Fibroblast of the conjunctiva (primary cell): ENCODE measurements around the gene TREH.

Source experiments
- DNase-seq: peaks from one replicate; pipeline ENCODE4 v3.0.0-alpha.2; 2010; ENCODE audit warnings: low read depth

TREH gene

DNA sequence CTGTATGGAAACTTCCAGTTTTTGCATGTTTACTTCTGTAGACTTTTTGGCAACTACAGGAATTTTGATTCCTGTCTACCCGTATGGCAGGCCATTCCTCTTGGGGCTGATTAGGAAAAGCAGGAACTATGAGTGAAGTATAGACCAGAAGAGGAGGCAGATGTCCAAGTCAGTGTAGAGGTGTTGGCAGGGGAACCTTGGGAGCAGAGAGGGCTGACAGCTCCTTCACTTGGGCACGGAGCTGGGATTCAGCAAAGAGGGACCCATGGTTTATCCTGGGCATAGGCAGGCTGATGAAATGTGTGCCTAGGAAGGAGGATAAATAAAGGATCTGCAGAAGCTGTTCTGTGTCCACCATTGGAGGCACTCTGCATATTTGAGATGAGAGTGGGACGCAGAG is 33.1 kb downstream of the TREH start:
- no peak for DNase-seq

DNA sequence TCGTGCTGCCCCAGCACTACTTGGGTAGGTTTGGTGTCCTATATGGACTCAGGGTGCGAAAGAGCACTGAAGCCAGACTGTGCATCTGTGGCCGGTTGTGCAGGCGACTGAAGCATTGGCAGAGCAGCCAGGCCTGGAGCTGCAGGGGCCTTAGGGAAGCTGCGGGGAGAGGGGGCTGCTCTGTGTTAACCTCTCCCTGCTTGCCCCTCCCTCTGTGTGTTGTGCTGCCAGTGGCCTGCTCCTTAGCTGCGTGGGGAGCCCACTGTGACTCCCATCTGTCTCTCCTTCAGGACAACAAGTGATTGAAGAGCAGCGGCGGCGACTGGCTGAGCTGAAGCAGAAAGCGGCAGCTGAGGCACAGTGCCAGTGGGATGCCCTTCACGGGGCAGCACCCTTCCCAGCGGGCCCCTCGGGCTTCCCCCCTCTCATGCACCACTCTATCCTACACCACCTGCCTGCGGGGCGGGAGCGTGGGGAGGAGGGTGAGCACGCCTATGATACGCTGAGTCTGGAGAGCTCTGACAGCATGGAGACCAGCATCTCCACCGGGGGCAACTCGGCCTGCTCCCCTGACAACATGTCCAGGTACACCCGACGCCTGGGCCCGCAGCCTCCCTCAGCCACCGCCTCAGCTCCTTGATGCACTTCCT is 34.3 kb downstream of the TREH start:
- DNase-seq: no peak

DNA sequence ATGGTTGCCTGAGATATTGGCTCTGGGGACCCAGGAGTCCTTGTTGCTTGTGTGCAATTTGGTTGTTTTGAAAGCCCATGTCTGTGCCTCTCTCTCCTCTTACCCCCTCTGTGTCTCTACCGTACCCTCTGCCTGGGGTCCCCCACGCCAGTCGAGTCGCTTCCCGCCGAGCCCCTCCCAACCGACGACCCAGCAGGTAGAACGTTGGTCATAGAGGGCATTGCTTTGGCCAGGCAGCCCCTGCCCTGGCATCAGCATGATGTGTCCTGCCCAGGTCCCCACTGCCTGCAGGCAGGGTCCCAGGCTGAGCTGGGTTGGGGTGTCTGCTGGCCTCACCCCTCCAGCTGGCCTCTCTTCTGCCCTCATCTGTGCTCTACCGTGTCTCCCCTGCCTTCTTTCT is 35.0 kb downstream of the TREH start:
- no peak for DNase-seq

DNA sequence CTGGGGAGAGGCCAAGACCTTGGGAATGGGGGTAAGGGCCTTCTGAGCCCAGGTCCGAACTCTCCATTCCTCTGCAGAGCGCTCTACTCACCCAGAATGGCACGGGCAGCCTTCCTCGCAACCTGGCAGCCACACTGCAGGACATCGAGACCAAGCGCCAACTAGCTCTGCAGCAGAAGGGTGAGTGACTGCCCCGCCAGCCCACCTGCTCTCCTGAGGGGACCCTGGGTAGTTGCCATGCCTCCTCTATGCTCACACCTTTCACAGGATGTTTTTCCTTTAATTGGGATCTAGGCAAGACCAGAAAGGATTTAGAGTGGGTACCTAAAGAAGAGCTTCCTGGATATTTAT is 35.5 kb downstream of the TREH start:
- DNase-seq: no peak

DNA sequence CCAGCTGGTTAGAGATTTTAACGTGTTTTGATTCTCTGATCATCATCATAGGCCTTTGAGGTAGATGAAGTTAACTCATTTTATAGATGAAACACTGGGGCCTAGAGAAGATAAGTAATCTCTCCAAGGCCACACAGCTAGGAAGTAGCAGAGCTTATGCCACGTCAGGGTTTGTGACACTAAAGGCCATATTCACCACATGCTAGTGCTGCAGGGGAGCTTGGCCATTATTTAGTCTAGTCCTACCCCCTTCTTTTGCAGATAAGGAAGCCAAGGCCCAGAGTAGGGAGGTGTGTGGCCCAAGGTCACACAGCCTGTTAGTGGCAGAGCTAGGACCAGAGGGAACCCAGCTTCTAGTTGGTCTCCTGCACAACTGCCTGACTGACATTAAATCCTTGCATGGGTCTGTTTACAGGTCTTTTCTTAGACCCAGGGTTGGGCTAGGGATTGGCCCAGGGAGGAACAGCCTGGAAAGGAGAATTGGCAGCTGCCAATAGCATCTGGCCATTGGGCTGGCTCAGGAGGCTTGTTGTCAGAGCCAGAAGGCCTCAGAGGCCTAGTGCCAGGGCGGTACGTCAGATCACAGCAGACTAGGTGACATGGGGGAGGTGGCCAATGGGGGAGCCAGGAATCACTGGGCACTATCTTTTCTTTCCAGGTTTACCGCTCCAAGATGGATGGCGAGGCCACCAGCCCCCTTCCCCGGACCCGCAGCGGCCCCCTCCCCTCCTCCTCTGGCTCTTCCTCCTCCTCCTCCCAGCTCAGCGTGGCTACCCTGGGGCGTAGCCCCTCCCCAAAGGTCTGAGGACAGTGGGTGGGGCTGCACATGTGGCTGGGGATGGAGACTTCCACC is 36.1 kb downstream of the TREH start:
- no peak for DNase-seq

DNA sequence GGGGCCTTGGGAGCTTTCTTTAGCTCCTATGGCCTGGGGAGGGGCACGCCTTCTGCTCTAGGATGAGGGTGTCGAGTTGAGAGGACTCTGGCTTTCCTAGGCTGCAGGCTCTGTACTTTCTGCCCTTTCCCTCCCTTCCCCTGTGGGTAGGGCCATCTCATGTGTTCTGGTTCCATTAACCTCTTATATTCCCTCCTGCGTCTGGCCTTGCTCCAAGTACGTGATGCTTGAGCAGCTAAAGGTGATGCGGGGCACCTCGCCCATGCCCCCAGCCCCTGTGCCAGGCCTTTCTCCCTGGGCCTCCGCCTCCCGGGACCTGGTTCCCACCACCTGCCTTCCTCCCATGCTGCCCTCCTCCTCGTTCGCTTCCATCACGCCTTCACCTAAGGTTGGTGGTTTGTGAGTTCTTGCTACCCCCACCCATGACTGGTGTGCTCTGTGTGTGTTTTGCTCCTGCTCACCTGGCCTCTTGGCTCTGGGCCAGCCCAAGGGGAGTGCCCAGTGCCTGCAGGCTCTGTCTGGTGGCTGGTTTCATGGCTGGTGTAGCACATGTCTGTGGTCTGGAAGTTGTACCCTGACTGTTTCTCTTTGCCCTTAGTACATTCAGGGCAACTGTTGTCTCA is 37.9 kb downstream of the TREH start:
- DNase-seq: no peak

DNA sequence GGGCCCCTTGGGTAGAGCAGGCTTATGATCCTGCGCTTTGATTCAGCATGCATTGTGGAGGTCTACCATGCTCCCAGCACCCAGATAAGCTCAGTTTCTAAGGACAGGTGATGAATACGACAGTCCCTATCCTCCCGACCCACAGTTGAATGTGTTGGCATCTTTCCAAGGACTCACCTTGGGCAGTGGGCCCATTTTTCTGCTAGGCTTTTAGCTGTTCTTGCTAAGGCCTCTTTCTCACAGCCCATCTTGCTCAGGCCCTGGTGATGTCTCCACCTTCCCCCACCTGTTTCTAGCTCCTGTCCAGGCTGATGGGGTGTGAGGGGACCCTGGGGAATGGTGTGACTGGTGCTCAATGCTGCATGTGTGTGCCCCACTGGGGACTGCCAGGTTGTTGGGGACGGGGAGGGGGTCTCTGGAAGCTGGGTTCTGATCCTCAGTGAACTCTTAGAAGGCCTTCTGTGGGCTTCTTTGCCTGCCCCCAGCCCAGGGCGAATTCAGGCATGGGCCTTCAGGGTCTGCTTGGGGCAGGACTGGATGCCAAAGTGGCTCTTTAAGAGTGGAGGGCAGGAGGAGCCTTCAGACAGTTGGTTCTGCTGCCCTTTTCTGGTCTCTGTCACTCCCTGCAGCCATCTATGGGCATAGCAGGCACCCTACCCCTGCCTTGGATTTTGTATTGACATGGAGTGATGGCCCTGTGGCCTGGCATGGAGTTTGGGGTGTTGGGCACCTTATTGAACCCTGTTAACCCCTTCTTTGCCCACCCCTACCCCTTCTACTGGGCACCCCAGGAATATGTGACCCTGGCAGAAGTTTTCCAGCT is 38.9 kb downstream of the TREH start:
- no peak for DNase-seq

DNA sequence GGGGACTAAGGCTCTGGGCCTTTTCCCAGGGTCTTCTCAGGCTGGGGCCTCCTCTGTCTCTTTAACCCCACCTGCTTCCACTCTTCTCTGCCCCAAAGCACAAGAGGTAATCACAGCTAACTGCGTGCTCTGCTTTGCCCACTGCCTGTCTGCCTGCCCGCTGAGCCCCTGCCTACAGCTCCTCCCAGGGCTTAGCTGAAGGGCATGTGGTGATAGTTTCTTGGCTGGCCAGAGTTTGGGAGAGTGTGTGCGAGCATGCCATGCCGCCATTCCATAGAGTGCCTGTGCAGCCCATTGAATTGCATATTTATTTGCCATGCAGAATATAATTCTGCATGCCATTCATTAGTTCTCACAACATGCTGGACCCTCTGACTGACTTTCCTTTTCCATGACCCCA is 39.6 kb downstream of the TREH start:
- DNase-seq: no peak

DNA sequence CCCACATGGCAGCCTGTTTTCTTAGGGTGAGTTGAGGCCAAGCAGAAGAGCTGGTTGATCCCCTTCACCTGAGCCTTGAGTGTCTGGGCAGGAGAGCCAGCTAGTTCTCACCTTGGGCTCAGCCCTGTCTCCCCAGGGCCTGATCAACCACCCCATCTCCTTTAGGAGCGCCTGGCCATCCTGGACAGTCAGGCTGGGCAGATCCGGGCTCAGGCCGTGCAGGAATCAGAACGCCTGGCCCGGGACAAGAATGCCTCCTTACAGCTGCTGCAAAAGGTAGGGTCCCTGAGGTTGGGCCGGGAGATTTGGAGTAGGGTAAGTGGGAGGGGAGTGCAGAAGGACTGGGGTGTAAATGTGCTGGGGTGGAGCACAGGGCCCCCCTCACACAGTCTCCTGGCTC is 40.7 kb downstream of the TREH start:
- DNase-seq: no peak

DNA sequence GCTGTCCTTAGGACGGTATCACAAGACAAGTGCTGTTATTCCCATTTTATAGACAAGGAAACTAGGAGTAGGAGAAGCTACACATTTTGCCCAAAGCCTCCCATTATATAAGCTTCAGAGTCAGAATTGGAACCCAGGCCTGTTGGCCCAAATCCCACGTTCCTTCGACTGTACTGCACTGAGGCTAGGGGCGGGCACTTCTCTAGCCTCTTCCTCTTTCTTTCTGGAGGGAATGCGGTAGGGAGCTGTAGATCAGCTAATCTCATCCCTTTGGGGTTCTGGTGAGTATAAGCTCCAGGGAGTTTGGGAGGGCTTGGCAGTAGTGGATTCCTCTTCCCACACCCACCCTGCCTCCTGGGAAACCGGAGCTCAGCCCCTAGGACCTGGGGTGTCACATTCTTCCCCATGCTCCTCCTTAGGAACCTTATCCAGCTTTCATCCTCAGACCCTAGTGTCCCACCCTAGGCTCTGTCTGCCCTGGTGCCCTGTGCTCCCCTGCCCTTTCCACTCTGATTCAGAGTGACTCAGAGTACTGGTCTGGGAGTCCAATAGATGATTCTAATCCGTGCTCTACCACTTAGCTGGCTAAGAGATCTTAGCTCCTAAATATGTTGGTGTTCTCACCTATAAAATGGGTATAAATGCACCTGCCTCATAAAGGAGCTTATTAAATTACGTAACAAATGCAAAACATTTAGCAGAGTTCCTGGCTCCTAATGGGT is 42.7 kb downstream of the TREH start:
- DNase-seq: no peak

DNA sequence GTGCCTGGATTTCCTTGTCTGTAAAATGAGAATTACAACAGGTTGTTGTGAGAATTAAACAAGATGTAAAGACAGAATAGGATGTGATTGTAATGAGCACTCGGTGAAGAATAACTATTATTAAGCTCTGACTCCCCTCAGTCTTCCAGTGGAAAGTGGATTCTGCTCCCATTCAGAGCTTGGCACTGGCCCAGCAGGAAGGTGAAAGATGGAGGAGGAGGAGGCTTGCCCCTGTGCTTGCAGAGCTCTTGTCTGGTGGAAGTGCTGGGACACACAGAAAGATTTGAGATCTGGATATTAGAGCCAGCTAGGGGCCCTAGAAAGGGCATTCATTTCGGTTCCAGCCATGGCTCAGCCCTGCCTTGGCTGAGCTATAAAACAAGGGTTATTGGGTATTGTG is 43.8 kb downstream of the TREH start:
- DNase-seq: no peak

DNA sequence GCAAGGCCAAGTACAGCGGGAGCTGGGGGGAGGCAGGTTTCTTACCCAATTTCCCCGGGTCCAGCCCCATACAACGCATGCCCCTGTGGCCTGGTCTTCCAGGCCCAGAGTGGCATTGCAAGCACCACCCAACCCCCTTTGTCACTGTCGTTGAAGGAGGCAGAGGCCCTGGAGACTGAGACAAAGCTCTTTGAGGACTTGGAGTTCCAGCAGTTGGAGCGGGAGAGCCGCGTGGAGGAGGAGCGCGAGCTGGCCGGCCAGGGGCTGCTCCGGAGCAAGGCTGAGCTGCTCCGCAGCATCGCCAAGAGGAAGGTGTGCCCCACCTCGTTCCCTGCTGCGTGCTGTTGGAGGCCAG is 44.2 kb downstream of the TREH start:
- no peak for DNase-seq

DNA sequence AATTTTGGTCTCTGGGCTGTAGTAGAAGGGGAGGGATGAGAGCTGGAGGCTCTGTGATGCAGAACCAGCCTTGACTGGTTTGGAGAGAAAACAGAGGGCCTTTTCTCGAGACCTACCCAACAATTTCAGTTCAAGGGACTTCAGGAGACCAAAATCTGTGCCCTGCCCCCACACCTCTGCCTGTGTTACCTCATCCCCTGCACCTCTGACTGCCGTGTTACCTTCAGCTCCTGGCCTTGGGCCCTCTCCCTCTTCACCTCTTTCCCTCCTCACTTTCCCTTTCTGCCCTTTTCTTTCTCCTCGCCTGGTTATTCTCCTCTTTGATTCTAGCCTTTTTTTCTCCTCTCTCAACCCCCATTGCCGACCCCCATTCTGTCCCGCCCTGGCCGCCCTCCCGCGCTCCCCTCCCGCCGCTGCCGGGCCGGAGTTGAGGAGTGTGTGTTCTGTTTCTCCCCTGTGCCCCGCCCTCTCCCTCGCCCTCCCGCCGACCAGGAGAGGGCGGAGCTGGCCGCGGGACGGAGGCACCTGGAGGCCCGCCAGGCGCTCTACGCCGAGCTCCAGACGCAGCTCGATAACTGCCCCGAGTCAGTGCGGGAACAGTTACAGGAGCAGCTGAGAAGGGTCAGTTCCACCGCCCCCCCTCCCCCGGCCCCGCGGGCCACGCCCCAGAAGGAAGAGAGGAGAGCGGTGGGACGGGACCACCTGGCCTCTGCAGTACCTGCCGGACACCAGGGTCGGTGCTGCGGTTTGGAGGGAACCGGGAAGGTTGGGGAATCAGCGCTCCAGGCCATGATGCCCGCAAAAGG is 44.8 kb downstream of the TREH start:
- DNase-seq: peak; percentile 63

DNA sequence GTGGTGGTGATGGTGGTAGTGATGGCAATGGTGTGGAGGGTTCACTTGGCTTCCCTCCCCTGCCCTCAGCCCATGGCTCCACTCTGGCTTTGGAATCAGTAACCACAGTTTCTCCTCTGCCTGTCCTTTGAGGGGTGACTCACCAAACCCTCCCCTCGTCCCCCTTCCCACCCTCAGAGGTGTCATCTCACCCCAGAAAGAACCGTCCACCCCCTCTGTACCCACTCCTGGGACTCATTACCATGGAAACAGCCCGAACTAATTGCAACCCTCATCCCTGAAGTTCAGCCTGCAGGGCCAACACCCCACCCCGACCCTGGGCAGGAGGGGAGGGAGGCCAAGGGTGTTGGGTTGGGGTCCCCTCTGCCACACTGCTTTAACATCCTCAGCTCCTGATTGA is 45.5 kb downstream of the TREH start:
- DNase-seq: no peak

DNA sequence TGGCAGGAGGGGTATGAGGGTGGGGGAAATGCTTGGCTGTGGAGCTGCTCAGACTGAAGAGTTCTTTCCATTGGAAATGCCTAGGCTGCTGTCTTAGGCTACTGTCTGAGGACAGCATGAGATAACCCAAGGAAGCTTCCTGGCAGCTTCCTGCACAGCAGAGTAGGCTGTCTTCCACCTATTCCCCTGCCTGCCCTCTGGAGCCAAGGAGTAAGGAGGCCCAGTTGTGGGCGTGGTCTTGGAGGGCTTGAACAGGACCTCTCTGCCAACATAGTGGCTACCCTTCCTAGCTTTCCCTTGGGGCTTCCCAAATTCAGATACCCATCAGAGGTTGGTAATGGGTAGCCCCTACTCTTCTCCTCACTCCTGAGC is 46.1 kb downstream of the TREH start:
- no peak for DNase-seq

DNA sequence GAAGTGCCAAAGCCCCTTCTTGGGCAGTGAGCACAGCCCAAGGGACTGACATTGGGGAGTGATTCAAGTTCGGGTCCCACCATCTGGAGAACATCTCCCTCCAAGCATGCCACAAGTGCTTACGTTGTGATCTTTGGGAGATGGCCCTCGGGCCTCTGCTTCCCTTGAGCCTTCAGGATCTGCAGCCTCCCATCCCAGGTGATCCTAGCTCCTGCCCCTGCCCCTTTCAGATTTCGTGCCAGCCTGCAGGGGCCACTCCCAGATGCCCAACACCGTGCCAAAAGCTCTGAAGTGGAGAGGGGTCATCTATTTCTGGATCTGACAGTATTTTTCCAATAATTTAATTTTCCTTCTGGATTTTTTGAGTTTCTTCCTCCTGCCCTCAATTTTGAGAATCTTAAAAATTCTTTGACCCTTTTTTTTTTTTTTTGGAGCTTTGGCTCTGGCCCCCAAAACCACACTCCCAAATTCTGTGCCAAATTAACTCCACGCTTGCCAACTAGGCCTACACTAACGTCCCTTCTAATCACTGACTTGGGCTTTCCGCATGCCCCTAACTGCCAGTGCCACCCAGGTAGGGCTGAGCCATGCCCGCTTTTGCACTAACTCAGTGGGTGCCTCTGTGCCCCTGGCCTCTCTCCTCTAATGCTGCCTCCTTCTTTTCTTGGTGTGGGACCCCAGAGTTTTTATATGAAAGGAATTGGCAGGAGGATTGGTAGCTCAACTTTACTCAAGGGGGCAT is 46.7 kb downstream of the TREH start:
- DNase-seq: no peak

DNA sequence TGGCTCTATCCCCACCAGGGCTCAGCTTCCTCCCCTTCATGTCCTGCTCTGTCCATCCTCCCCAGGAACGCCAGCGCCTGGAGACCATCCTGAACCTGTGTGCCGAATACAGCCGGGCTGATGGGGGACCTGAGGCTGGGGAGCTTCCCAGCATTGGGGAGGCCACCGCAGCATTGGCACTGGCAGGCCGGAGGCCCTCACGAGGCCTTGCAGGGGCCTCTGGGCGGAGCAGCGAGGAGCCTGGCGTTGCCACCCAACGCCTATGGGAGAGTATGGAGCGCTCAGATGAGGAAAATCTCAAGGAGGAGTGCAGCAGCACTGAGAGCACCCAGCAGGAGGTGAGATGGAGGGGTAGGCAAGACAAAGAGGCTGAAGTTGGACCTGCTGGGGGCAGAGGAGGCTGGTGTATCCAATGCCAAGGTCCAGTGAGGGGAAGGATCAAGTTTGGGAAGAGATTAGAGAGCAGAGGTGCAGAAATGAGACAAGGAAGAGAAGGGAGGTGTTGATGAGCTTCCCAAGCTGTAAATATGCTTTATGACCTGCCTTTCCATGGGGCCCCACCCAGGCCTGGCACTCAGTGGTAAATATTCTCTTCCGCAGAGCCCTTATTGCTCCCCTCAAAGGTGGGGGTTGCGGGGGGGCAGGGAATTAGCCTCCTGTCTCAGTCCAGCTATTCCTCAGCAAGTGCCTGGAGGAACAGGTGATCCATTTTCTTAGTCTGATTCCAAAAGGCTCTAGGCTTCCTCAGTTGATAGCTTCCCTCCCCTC is 48.1 kb downstream of the TREH start:
- no peak for DNase-seq

DNA sequence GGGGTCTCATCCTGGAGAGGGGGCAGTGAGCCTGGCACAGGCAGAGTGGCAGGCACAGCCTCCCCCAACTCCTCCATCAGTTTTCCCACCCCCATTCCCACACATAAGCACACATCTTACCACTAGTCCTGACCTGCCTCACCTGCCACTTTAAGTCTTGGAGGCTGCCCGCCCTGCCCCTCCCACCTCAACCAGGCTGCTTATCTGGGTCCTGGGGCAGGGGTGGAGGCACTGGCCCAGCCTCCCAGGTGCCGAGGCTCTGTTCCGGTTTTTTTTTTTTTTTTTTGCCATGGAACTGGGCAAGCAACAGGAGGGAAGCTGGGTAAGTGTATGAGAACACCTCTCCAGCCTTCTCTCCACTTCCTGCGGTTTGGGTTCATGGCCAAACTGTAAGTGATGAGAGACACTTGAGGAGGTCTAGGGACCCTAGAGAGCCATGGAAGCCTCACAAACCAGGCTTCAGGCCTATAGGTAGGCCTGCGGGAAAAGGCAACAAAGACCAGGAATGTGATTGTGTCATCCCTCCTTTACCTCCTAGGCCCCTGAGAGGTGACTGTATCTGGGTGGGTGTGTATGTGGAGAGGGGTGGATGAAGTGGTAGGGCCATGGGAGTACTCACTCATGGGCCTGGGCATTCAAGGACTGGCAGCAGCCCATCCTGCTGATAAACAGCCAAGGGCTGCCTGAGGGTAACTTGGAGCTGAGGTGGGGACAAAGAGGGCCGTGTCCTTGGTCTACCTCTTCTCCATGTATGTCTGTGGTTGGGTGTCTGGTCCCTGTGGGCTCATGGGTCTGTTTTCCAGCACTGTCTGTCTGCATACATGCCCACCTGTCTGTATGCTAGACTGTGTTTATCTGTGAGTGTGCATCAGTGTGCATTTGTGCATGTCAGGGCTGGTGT is 49.4 kb downstream of the TREH start:
- no peak for DNase-seq
